H1 (cell line): ENCODE results near the gene GXYLT1. TPM values are rescaled to one million over a fixed set of nuclear protein-coding genes. Genes with fewer than 3 reads are reported as not detected.

ENCODE experiments used
- CTCF ChIA-PET: fragments of 300-600 bp; sonication (Branson Sonifier 250); formaldehyde crosslinking; loops from one replicate; lab custom pipeline; 2021; ENCODE audit not compliant: partially characterized antibody; lab: Charles Lee
- POLR2A ChIA-PET: fragments of 300-600 bp; sonication (Branson Sonifier 250); formaldehyde crosslinking; loops from one replicate; lab custom pipeline; 2021; ENCODE audit warnings: inconsistent platforms; ENCODE audit not compliant: partially characterized antibody; lab: Charles Lee
- DNase-seq, 2 experiments: peaks; one replicate each; pipeline versions ENCODE4 v3.0.0 to v3.0.0-alpha.2; 2010 to 2022; ENCODE audit warnings: low spot score in 2 of 2, low read depth in 1 of 2, mixed read lengths in 1 of 2
- FAIRE-seq: peaks from 2 replicates; lab custom pipeline; 2011; peaks lifted over from hg19 to GRCh38; lab: Jason Lieb, UNC
- H2AFZ ChIP-seq: 2 replicates; pipeline ENCODE4 v1.8.1; 2012; ENCODE audit warnings: low read length, inconsistent platforms
- H2AK5ac ChIP-seq: 2 replicates; pipeline ENCODE4 v1.6.1; 2013; ENCODE audit warnings: low read depth, low read length
- H2BK120ac ChIP-seq: replicated peaks from 2 replicates; pipeline ENCODE3; 2013; ENCODE audit warnings: low read depth, low read length, inconsistent platforms
- H2BK12ac ChIP-seq: 2 replicates; pipeline ENCODE4 v1.6.1; 2013; ENCODE audit warnings: low read depth, low read length
- H2BK15ac ChIP-seq: 2 replicates; pipeline ENCODE4 v1.6.1; 2013; ENCODE audit warnings: low read length
- H2BK20ac ChIP-seq: 2 replicates; pipeline ENCODE4 v1.6.1; 2013; ENCODE audit warnings: low read length
- H2BK5ac ChIP-seq: 2 replicates; pipeline ENCODE4 v1.6.1; 2013; ENCODE audit warnings: low read depth, low read length
- H3K14ac ChIP-seq: 2 replicates; pipeline ENCODE4 v1.6.1; 2013; ENCODE audit warnings: inconsistent platforms; ENCODE audit not compliant: insufficient read length
- H3K18ac ChIP-seq: 2 replicates; pipeline ENCODE4 v1.6.1; 2013; ENCODE audit warnings: low read length; ENCODE audit errors: extremely low read depth
- H3K23ac ChIP-seq: 2 replicates; pipeline ENCODE4 v1.6.1; 2013; ENCODE audit warnings: inconsistent platforms; ENCODE audit not compliant: insufficient read length
- H3K23me2 ChIP-seq: 2 replicates; pipeline ENCODE4 v1.6.1; 2013; ENCODE audit warnings: low read depth, low read length
- H3K27ac ChIP-seq: 2 replicates; pipeline ENCODE4 v1.6.1; 2011; ENCODE audit warnings: low read depth, low read length, inconsistent platforms
- H3K27me3 ChIP-seq, 4 experiments: replicated peaks in 1 of 4; 1 replicate in 1 of 4; 2 replicates in 3 of 4; pipeline versions ENCODE4 v1.6.1 to v1.8.1; 2011 to 2013; ENCODE audit warnings: low read length in 3 of 4, mild to moderate bottlenecking in 3 of 4, inconsistent platforms in 2 of 4, mixed read lengths in 2 of 4, moderate library complexity in 1 of 4; ENCODE audit not compliant: control insufficient read depth in 3 of 4, insufficient read depth in 3 of 4; ENCODE audit errors: extremely low read depth in 1 of 4
- H3K36me3 ChIP-seq, 4 experiments: 2 replicates each; pipeline versions ENCODE4 v1.6.1 to v1.8.1; 2011 to 2013; ENCODE audit warnings: mild to moderate bottlenecking in 4 of 4, low read length in 3 of 4, moderate library complexity in 2 of 4, control low read depth in 1 of 4, inconsistent platforms in 1 of 4; ENCODE audit not compliant: insufficient read depth in 4 of 4, control insufficient read depth in 2 of 4
- H3K4ac ChIP-seq: replicated peaks from 2 replicates; pipeline ENCODE3; 2013; ENCODE audit warnings: low read length, low read depth, mixed read lengths, inconsistent platforms; ENCODE audit not compliant: insufficient read length
- H3K4me1 ChIP-seq, 4 experiments: replicated peaks in 1 of 4; 1 replicate in 1 of 4; 2 replicates in 3 of 4; pipeline versions ENCODE4 v1.6.1 to v1.8.1; 2011 to 2013; ENCODE audit warnings: low read length in 3 of 4, inconsistent platforms in 2 of 4, mixed read lengths in 1 of 4; ENCODE audit not compliant: insufficient read depth in 4 of 4, control insufficient read depth in 3 of 4
- H3K4me2 ChIP-seq, 2 experiments: 2 replicates each; pipeline versions ENCODE4 v1.6.1 to v1.8.1; 2011 to 2013; ENCODE audit warnings: low read depth in 2 of 2, low read length in 2 of 2, control low read depth in 1 of 2, inconsistent platforms in 1 of 2, mild to moderate bottlenecking in 1 of 2; ENCODE audit not compliant: insufficient read depth in 1 of 2
- H3K4me3 ChIP-seq, 4 experiments: fragments of 200-600, 300-600 bp in 1 of 4; sonication (generic), shearing (Covaris generic), sonication (Bioruptor Twin) in 1 of 4; 2 replicates each; pipeline versions ENCODE4 v1.5.1 to v1.8.1; 2011 to 2016; ENCODE audit warnings: low read length in 4 of 4, low read depth in 3 of 4, control low read depth in 2 of 4, inconsistent platforms in 2 of 4, mild to moderate bottlenecking in 2 of 4, mixed read lengths in 1 of 4, moderate library complexity in 1 of 4; ENCODE audit not compliant: insufficient read depth in 2 of 4; ENCODE audit errors: extremely low read depth in 1 of 4
- H3K56ac ChIP-seq: replicated peaks from 2 replicates; pipeline ENCODE3; 2013; ENCODE audit warnings: low read depth, mild to moderate bottlenecking, mixed read lengths, low read length, inconsistent platforms; ENCODE audit not compliant: insufficient read length
- H3K79me1 ChIP-seq: 2 replicates; pipeline ENCODE4 v1.6.1; 2013; ENCODE audit warnings: low read depth, low read length, control low read depth
- H3K79me2 ChIP-seq, 2 experiments: 2 replicates each; pipeline versions ENCODE4 v1.6.1 to v1.8.1; 2012 to 2013; ENCODE audit warnings: low read length in 2 of 2, mild to moderate bottlenecking in 2 of 2, inconsistent platforms in 1 of 2; ENCODE audit not compliant: insufficient read depth in 2 of 2, control insufficient read depth in 1 of 2
- H3K9ac ChIP-seq, 4 experiments: replicated peaks in 1 of 4; 1 replicate in 1 of 4; 2 replicates in 3 of 4; pipeline versions ENCODE4 v1.6.1 to v1.8.1; 2011 to 2013; ENCODE audit warnings: low read depth in 3 of 4, low read length in 3 of 4, control low read depth in 2 of 4, mild to moderate bottlenecking in 2 of 4, moderate library complexity in 2 of 4, inconsistent platforms in 1 of 4; ENCODE audit errors: extremely low read depth in 1 of 4
- H3K9me3 ChIP-seq, 2 experiments: 2 replicates each; pipeline versions ENCODE4 v1.6.1 to v1.8.1; 2012 to 2013; ENCODE audit warnings: mild to moderate bottlenecking in 2 of 2, moderate library complexity in 2 of 2, control low read depth in 1 of 2, inconsistent platforms in 1 of 2, low read depth in 1 of 2, low read length in 1 of 2, mixed read lengths in 1 of 2; ENCODE audit not compliant: insufficient read depth in 2 of 2
- H4K20me1 ChIP-seq, 2 experiments: replicated peaks in 1 of 2; 2 replicates each; pipeline versions ENCODE3 to v1.8.1; 2011 to 2013; ENCODE audit warnings: inconsistent platforms in 2 of 2, low read length in 2 of 2, mild to moderate bottlenecking in 1 of 2; ENCODE audit not compliant: insufficient read depth in 2 of 2, control insufficient read depth in 1 of 2
- H4K5ac ChIP-seq: 2 replicates; pipeline ENCODE4 v1.6.1; 2013; ENCODE audit warnings: low read length, low read depth, mixed read lengths, inconsistent platforms; ENCODE audit not compliant: insufficient read length
- H4K8ac ChIP-seq: 2 replicates; pipeline ENCODE4 v1.8.0; 2013; ENCODE audit warnings: mild to moderate bottlenecking, moderate library complexity, low read length, inconsistent platforms; ENCODE audit not compliant: insufficient read depth; ENCODE audit errors: extremely low read depth
- H4K91ac ChIP-seq: replicated peaks from 2 replicates; pipeline ENCODE3; 2013; ENCODE audit warnings: low read length, mixed read lengths, inconsistent platforms; ENCODE audit not compliant: insufficient read length
- ASH2L ChIP-seq: fragments of 200-600, 300-600 bp; sonication (generic); IDR thresholded peaks from one replicate; pipeline ENCODE4 v1.7.1; 2017; ENCODE audit warnings: low read length
- CEBPB ChIP-seq: IDR thresholded peaks from 2 replicates; pipeline ENCODE4 v1.6.1; 2012; ENCODE audit warnings: low read depth, low read length
- EGR1 ChIP-seq: IDR thresholded peaks from 2 replicates; pipeline ENCODE4 v1.6.1; 2011; ENCODE audit warnings: low read depth, low read length, borderline replicate concordance
- GABPA ChIP-seq: IDR thresholded peaks from 2 replicates; pipeline ENCODE4 v1.6.1; 2011; ENCODE audit warnings: mild to moderate bottlenecking, low read length, moderate library complexity, borderline replicate concordance; ENCODE audit not compliant: insufficient read depth
- JUND ChIP-seq: IDR thresholded peaks from 2 replicates; pipeline ENCODE4 v1.6.1; 2011; ENCODE audit warnings: mild to moderate bottlenecking, improper control_type of control experiment, low read length
- KDM1A ChIP-seq: fragments of 200-600, 300-600 bp; sonication (generic); IDR thresholded peaks from 2 replicates; pipeline ENCODE4 v1.7.1; 2016; ENCODE audit warnings: mild to moderate bottlenecking, low read length, borderline replicate concordance
- POLR2A ChIP-seq, 2 experiments: IDR thresholded peaks; 1 replicate in 1 of 2; 2 replicates in 1 of 2; pipeline ENCODE4 v1.6.1; 2011; ENCODE audit warnings: low read depth in 2 of 2, low read length in 2 of 2, mild to moderate bottlenecking in 2 of 2; ENCODE audit errors: control extremely low read depth in 1 of 2
- RAD21 ChIP-seq, 2 experiments: IDR thresholded peaks in 1 of 2; conservative IDR thresholded peaks in 1 of 2; 2 replicates each; pipeline ENCODE4 v1.6.1; 2011; ENCODE audit warnings: low read depth in 2 of 2, low read length in 2 of 2, improper control_type of control experiment in 1 of 2, inconsistent platforms in 1 of 2, mild to moderate bottlenecking in 1 of 2, moderate library complexity in 1 of 2
- RXRA ChIP-seq: IDR thresholded peaks from 2 replicates; pipeline ENCODE4 v1.6.1; 2011; ENCODE audit warnings: low read depth, mild to moderate bottlenecking, low read length, moderate library complexity; ENCODE audit not compliant: insufficient read depth
- SAP30 ChIP-seq: fragments of 300-600 bp; sonication (generic); IDR thresholded peaks from 2 replicates; pipeline ENCODE4 v1.7.1; 2012; ENCODE audit warnings: low read length, moderate library complexity, mild to moderate bottlenecking, inconsistent platforms; ENCODE audit not compliant: insufficient read depth, insufficient replicate concordance
- SIN3A ChIP-seq, 2 experiments: IDR thresholded peaks in 1 of 2; conservative IDR thresholded peaks in 1 of 2; 2 replicates each; pipeline ENCODE4 v1.6.1; 2011 to 2012; ENCODE audit warnings: low read length in 2 of 2, improper control_type of control experiment in 1 of 2, low read depth in 1 of 2, mild to moderate bottlenecking in 1 of 2
- SIRT6 ChIP-seq: IDR thresholded peaks from one replicate; pipeline ENCODE4 v1.7.1; 2012; ENCODE audit warnings: low read length, inconsistent platforms
- TAF1 ChIP-seq: IDR thresholded peaks from 2 replicates; pipeline ENCODE4 v1.6.1; 2011; ENCODE audit warnings: mild to moderate bottlenecking, low read depth, low read length
- YY1 ChIP-seq: IDR thresholded peaks from 2 replicates; pipeline ENCODE4 v1.6.1; 2011; ENCODE audit warnings: low read depth, mild to moderate bottlenecking, low read length
- WGBS, 2 experiments: shearing (Covaris generic) in 1 of 2; methylation state at CpG; one replicate each; pipeline versions ENCODE4 v1.1.6 to v1.1.7; 2013 to 2015; ENCODE audit warnings: low lambda C conversion rate in 2 of 2, mixed read lengths in 2 of 2, inconsistent platforms in 1 of 2, low coverage in 1 of 2, missing lambda C conversion rate in 1 of 2; ENCODE audit not compliant: insufficient replicate concordance in 2 of 2, insufficient coverage in 1 of 2, insufficient read length in 1 of 2; ENCODE audit errors: extremely low coverage in 1 of 2, missing lambda C conversion rate in 1 of 2; 5-methylcytosine and 5-hydroxymethylcytosine counted together
- polyA plus RNA-seq, 7 experiments: library from polyadenylated mRNA; depleted of rRNA in 3 of 7; stranded (reverse) in 5 of 7; unstranded in 2 of 7; fragments of >200 nt in 5 of 7; fragments of 200-250 nt in 2 of 7; gene quantifications; 1 replicate in 5 of 7; 2 replicates in 1 of 7; 4 replicates in 1 of 7; pipeline versions ENCODE4 v1.2.1 to v1.2.3, GENCODE V29; 2011 to 2013; ENCODE audit warnings: missing spikeins in 2 of 7, mixed read lengths in 2 of 7
- total RNA-seq: library from RNA; stranded (reverse); fragmentation: NEBNext Ultra II Directional; extraction: Animal tissue kit (Norgen Biotek cat#: 25700); gene quantifications from 2 replicates; pipeline ENCODE4 v1.2.1, GENCODE V29; 2021
- TF ChIP-seq, protein P1 (sequence below): IDR thresholded peaks from 2 replicates; pipeline ENCODE4 v1.6.1; 2012; ENCODE audit warnings: inconsistent platforms

GXYLT1 gene
- total and polyA plus RNA-seq, 2 of the 8 experiments (the other 6 are each of a cell fraction or from before 2014, with no cell fraction given) = 3.1 to 10.7 TPM

- ChIA-PET CTCF (no interaction called here), POLR2A (no interaction called here)
- Histone ChIP-seq H2BK120ac (no peak overlapping the region), H3K36me3 (no peaks in the 10 kb centered on the region), H3K4ac (no peak overlapping the region), H3K14ac (no peak overlapping the region), H3K79me1 (no peaks in the 10 kb centered on the region), H2BK12ac (no peak overlapping the region), H4K20me1 (no peaks in the 10 kb centered on the region), H2AK5ac (no peak overlapping the region), H3K4me1 (0 out of 7 replicates have a peak, but pooled peaks cover 0 to 2% (median 0%) of the 10 kb centered on the region in 4 experiments), H3K4me2 (no peak overlapping the region), H2AFZ (no peak overlapping the region), H3K56ac (no peak overlapping the region), H3K9ac (no peak overlapping the region), H3K23ac (no peak overlapping the region), H4K5ac (no peak overlapping the region), H3K27ac (no peak overlapping the region), H3K18ac (no peak overlapping the region), H4K8ac (no peak overlapping the region), H2BK20ac (no peak overlapping the region), H3K79me2 (no peaks in the 10 kb centered on the region), H3K27me3 (no peaks in the 10 kb centered on the region), H2BK15ac (no peak overlapping the region), H3K9me3 (no peaks in the 10 kb centered on the region), H3K4me3 (no peak overlapping the region), H2BK5ac (no peak overlapping the region), H4K91ac (no peak overlapping the region), H3K23me2 (no peaks in the 10 kb centered on the region)
- no peak for FAIRE-seq
- WGBS, 2 experiments = 96% methylated on average over 6 of the region's 6 CpGs; no CpG with 5 or more reads in 1 of the 2 experiments
- DNase-seq = no peak
- TF ChIP-seq CEBPB (no peak), SIRT6 (no peak), KDM1A (no peak), JUND (no peak), GABPA (no peak), YY1 (no peak), SIN3A (conservative IDR thresholded peaks at IDR 0.05 in 1 of 2, IDR thresholded peaks at IDR 0.05 in 1 of 2; ENCODE audit: low read depth in 1 of 2, low read length in 2 of 2) (no peak), POLR2A (IDR thresholded peaks at IDR 0.05; ENCODE audit: control extremely low read depth in 1 of 2, low read depth in 2 of 2, low read length in 2 of 2) (no peak), RXRA (no peak), EGR1 (no peak), ASH2L (no peak), RAD21 (IDR thresholded peaks at IDR 0.05 in 1 of 2, conservative IDR thresholded peaks at IDR 0.05 in 1 of 2; ENCODE audit: low read depth in 2 of 2, low read length in 2 of 2) (no peak), SAP30 (no peak), TAF1 (no peak)
- TF ChIP-seq, protein P1, sequence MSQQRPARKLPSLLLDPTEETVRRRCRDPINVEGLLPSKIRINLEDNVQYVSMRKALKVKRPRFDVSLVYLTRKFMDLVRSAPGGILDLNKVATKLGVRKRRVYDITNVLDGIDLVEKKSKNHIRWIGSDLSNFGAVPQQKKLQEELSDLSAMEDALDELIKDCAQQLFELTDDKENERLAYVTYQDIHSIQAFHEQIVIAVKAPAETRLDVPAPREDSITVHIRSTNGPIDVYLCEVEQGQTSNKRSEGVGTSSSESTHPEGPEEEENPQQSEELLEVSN = no peak
These were observed 48.0 kb upstream of the GXYLT1 start for GRCh38 chr12:42192686-42193085.
